Calu3 (cell line): ENCODE measurements around the gene TSPAN5. TPM values are rescaled to one million over a fixed set of nuclear protein-coding genes. Genes with fewer than 3 reads are reported as not detected.

Experiments
- BruUV-seq: library from RNA; stranded (reverse); fragments of 400-500 nt; replicated peaks from 2 replicates; lab custom pipeline; 2021; lab: Mats Ljungman, UMichigan
- CTCF ChIA-PET: fragments of 300-600 bp; sonication (Branson Sonifier 250); formaldehyde crosslinking; loops from one replicate; lab custom pipeline; 2022; ENCODE audit warnings: antibody characterized with exemption; lab: Charles Lee
- DNase-seq: peaks from one replicate; pipeline ENCODE4 v3.0.0; 2022
- H3K27ac Mint-ChIP-seq: one replicate; pipeline ENCODE4 v1.8.0; 2022; ENCODE audit warnings: mixed read lengths; ENCODE audit not compliant: unreplicated experiment
- H3K27me3 Mint-ChIP-seq: one replicate; pipeline ENCODE4 v1.8.0; 2022; ENCODE audit warnings: mixed read lengths; ENCODE audit not compliant: unreplicated experiment
- H3K36me3 Mint-ChIP-seq: one replicate; pipeline ENCODE4 v1.8.0; 2022; ENCODE audit warnings: mild to moderate bottlenecking, moderate library complexity, mixed read lengths; ENCODE audit not compliant: insufficient read depth, unreplicated experiment
- H3K4me1 Mint-ChIP-seq: one replicate; pipeline ENCODE4 v1.8.0; 2022; ENCODE audit warnings: mild to moderate bottlenecking, low read depth, mixed read lengths; ENCODE audit not compliant: unreplicated experiment
- H3K4me3 Mint-ChIP-seq: one replicate; pipeline ENCODE4 v1.8.0; 2022; ENCODE audit warnings: mild to moderate bottlenecking, low read depth, moderate library complexity, mixed read lengths; ENCODE audit not compliant: unreplicated experiment
- H3K9me3 Mint-ChIP-seq: one replicate; pipeline ENCODE4 v1.8.0; 2022; ENCODE audit warnings: low read depth, mixed read lengths; ENCODE audit not compliant: unreplicated experiment
- intact Hi-C: fragments of 100-400 bp; cut with micrococcal nuclease; formaldehyde crosslinking; loops from one replicate; pipeline ENCODE4 v1.10.0; 2022; ENCODE audit not compliant: unreplicated experiment
- total RNA-seq: library from RNA; stranded (reverse); gene quantifications from 2 replicates; pipeline ENCODE4 v1.2.3, GENCODE V29; 2022
- TF ChIP-seq, protein P1 (sequence below): fragments of 200-600 bp; IDR thresholded peaks from one replicate; pipeline ENCODE4 v1.8.0; 2022; ENCODE audit warnings: antibody characterized with exemption; ENCODE audit not compliant: unreplicated experiment

The TSPAN5 gene
- total RNA-seq, 1 experiment from 2014 or later, result 4.8 TPM

DNA sequence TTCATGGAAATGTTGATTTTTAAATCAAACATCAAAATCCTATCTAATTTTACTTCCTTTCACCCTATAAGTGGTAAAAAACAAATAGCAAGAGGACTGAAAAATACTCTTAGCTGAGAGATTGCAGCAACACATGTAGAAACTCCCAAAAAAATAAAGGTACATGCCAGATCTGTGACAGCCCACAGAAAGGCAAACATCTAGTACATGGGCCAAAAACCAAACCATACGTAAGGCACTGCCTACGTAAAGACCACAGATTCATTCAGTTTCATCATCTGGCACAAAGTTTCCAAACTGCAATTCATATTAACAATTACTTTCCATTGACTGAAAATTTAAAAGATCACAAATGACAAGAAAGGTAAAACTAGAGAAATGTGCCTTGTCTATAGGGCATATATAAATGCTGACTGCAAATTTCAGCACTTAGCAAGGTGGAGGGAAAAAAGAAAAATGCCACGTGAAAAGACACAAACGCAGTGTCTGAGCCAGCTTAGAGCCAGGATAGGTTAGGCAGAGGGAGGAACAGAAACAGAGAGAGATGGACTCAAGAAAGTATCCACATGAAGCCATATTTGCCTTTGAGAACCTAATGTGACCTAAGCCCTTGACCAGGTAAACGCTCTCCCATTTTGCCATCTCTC lies 88.1 kb downstream of the TSPAN5 start:
- no peaks in the 10 kb centered on the region for H3K9me3 Mint-ChIP-seq
- no peaks in the 10 kb centered on the region for H3K27me3 Mint-ChIP-seq
- no peak overlapping the region for H3K27ac Mint-ChIP-seq
- TF ChIP-seq, protein P1, sequence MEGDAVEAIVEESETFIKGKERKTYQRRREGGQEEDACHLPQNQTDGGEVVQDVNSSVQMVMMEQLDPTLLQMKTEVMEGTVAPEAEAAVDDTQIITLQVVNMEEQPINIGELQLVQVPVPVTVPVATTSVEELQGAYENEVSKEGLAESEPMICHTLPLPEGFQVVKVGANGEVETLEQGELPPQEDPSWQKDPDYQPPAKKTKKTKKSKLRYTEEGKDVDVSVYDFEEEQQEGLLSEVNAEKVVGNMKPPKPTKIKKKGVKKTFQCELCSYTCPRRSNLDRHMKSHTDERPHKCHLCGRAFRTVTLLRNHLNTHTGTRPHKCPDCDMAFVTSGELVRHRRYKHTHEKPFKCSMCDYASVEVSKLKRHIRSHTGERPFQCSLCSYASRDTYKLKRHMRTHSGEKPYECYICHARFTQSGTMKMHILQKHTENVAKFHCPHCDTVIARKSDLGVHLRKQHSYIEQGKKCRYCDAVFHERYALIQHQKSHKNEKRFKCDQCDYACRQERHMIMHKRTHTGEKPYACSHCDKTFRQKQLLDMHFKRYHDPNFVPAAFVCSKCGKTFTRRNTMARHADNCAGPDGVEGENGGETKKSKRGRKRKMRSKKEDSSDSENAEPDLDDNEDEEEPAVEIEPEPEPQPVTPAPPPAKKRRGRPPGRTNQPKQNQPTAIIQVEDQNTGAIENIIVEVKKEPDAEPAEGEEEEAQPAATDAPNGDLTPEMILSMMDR, result no peak
- DNase-seq, result no peak
- CTCF ChIA-PET, result no interaction called here
- no TSS peak for BruUV-seq
- H3K36me3 Mint-ChIP-seq, result no peaks in the 10 kb centered on the region
- no peak overlapping the region for H3K4me3 Mint-ChIP-seq
- peaks cover 24% of the 10 kb centered on the region for H3K4me1 Mint-ChIP-seq
- intact Hi-C loops, result loop anchor here (5.0 kb wide), 1 partner anchor 92 kb away; no protein-coding TSS in a partner anchor

DNA sequence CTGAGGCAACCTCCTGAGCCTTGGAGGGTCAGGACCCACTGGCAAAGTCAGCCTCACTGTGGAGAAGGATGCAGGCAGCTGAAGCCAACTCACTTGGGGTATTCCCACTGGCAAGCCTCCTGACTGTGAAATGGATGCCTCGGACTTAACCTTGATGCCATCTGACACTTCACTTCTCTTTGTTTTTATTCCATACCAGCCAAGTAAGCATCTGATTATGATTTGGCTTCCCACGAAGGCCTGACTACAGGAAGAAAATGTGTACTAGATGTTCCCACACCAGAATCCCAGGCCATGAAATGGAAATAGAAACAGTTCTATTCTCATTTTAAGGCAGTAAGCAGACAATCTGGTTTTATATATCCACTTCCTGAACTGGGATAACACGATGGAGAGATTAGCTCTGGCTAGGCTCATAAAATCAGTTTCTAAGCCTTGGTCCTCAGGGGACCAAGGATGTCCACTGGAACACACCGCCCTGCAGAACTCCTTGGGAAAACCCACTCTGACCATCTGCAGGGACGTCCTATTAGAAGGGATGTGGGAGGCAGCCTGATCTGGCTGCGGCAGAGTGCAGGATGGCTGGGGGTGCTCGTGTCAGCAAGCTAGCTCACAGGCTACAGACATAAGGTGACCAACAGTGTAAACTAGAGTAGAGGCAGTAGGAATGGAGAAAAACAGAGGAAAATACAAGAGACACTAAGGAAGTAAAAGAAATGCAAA lies 89.3 kb downstream of the TSPAN5 start:
- TF ChIP-seq, protein P1, result no peak
- Mint-ChIP-seq H3K9me3 (no peaks in the 10 kb centered on the region), H3K27me3 (no peaks in the 10 kb centered on the region), H3K36me3 (no peaks in the 10 kb centered on the region), H3K27ac (no peak overlapping the region), H3K4me1 (peaks cover 17% of the 10 kb centered on the region), H3K4me3 (no peak overlapping the region)
- CTCF ChIA-PET, result no interaction called here
- no TSS peak for BruUV-seq
- intact Hi-C loops, result no loop called here
- DNase-seq, result no peak

DNA sequence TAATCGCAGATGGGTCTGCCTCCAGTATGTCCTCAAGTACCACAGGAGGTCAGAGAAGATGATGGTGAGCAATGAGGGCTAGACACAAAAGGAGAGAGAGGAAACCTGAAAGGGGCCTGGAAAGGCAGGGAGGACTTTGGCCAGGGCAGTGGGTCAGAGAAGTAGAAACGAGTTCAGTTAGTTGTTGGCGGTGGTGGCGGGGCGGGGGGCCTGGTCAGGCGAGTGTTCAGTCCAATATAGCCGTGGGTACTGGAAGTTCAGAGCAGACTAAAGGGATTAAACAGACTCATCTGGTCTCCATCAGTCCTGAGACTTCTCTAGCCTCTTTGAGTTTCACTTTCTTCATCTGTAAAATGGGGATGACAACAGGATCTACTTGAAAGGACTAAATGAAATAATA lies 90.8 kb downstream of the TSPAN5 start:
- CTCF ChIA-PET, result no interaction called here
- Mint-ChIP-seq H3K4me3 (no peak overlapping the region), H3K36me3 (no peaks in the 10 kb centered on the region), H3K27me3 (no peaks in the 10 kb centered on the region), H3K9me3 (no peaks in the 10 kb centered on the region), H3K4me1 (peaks cover 5% of the 10 kb centered on the region), H3K27ac (no peak overlapping the region)
- BruUV-seq, result no TSS peak
- TF ChIP-seq, protein P1, result no peak
- intact Hi-C loops, result no loop called here
- DNase-seq, result no peak

DNA sequence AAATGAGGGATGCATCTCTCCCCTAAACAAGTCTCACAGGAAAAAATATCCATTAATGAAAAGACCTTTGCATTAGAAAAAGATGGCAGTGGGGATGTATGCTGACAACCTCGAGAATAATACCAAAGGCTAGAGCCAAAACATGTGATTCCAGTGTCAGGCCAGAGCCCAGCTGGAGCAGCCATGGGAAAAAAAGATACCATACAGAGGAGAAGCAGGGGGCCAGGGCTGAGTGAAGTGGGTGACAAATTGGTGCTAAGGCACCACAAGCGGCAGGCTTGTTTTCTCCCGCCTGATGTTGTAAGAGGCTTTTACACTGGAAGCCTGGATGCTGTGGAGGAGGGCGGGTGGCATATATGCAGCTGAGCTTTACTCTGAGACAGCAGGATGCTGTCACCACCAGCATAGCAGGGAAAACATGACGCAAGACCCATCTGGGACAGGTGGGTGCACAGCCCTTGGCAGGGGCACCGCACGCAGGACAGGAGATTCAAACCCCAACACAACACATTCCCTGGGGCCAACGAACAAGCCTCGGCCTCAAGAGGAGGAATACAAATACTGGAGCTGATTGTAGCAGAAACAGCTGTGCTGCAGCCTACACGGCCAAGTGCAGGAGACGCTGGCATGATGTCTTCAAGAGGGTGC lies 91.9 kb downstream of the TSPAN5 start:
- intact Hi-C loops, result no loop called here
- no peaks in the 10 kb centered on the region for H3K4me1 Mint-ChIP-seq
- no peaks in the 10 kb centered on the region for H3K9me3 Mint-ChIP-seq
- H3K27ac Mint-ChIP-seq, result no peak overlapping the region
- no peaks in the 10 kb centered on the region for H3K27me3 Mint-ChIP-seq
- CTCF ChIA-PET, result no interaction called here
- TF ChIP-seq, protein P1, result no peak
- no TSS peak for BruUV-seq
- H3K36me3 Mint-ChIP-seq, result no peaks in the 10 kb centered on the region
- DNase-seq, result no peak
- no peak overlapping the region for H3K4me3 Mint-ChIP-seq
